Dermis microvascular lymphatic vessel endothelial cell (primary cell): Measurements from ENCODE around the gene DEFB124. TPM values are rescaled to one million over a fixed set of nuclear protein-coding genes. Genes with fewer than 3 reads are reported as not detected.
"Not testable (repeated sequence)": the region's sequence is repeated elsewhere in the genome, so short reads cannot be mapped to it uniquely, and the experiment has no call there.

Source experiments
- DNase-seq, 2 donors: peaks; one replicate each; pipeline versions ENCODE4 v3.0.0 to v3.0.0-alpha.2; 2010; ENCODE audit warnings: low read depth in 2 of 2
- total RNA-seq: library from RNA; depleted of rRNA; stranded (reverse); fragments of >200 nt; gene quantifications from 2 replicates; pipeline ENCODE4 v1.2.1, GENCODE V29; 2014

Gene DEFB124
- total RNA-seq, 1 donor from 2014 or later = not detected

GRCh38 chr20:31489152-31489551 is 14.2 kb upstream of the DEFB124 start:
- DNase-seq = no peak

GRCh38 chr20:31488115-31488514 is 13.2 kb upstream of the DEFB124 start:
- DNase-seq = no peak

GRCh38 chr20:31485450-31486339 is 10.8 kb upstream of the DEFB124 start:
- peak; percentile 71 to 74 for DNase-seq

GRCh38 chr20:31484001-31484400 is 9.1 kb upstream of the DEFB124 start:
- DNase-seq = peak in 1 of 2 donors; percentile 63

GRCh38 chr20:31476643-31477215 is 1.8 kb upstream of the DEFB124 start:
- peak in 1 of 2 donors; percentile 37 for DNase-seq

- no peak for DNase-seq
Measured at GRCh38 chr20:31476294-31476585, 1.3 kb upstream of the DEFB124 start.

GRCh38 chr20:31475472-31476293 is 756 bp upstream of the DEFB124 start:
- DNase-seq = no peak

GRCh38 chr20:31474097-31474436 is 860 bp downstream of the DEFB124 start:
- DNase-seq = no peak

GRCh38 chr20:31473331-31474096 is 1.4 kb downstream of the DEFB124 start:
- no peak for DNase-seq

- DNase-seq = no peak
Measured at GRCh38 chr20:31472395-31473330, 2.3 kb downstream of the DEFB124 start.

GRCh38 chr20:31470946-31471345 is 4.0 kb downstream of the DEFB124 start:
- not testable (repeated sequence) for DNase-seq

- DNase-seq = no peak
Measured at GRCh38 chr20:31454361-31454760, 20.6 kb downstream of the DEFB124 start.

GRCh38 chr20:31452575-31452974 is 22.4 kb downstream of the DEFB124 start:
- no peak for DNase-seq

- DNase-seq = no peak
Measured at GRCh38 chr20:31449511-31450414, 25.2 kb downstream of the DEFB124 start.

- no peak for DNase-seq
Measured at GRCh38 chr20:31446084-31446819, 28.7 kb downstream of the DEFB124 start.

- DNase-seq = no peak
Measured at GRCh38 chr20:31440012-31440659, 34.8 kb downstream of the DEFB124 start, which contains the start of gene DEFB123. TSS of gene DEFB123 (plus strand) at chr20:31440632. CDS start at chr20:31440699, 67 bp downstream.

- no peak for DNase-seq
Measured at GRCh38 chr20:31430568-31431115, 44.3 kb downstream of the DEFB124 start.

GRCh38 chr20:31427576-31427975 is 47.4 kb downstream of the DEFB124 start:
- not testable (repeated sequence) for DNase-seq
